Type B pancreatic cell (in vitro differentiated cells): ENCODE measurements around the gene HYAL3. TPM values are rescaled to one million over a fixed set of nuclear protein-coding genes. Genes with fewer than 3 reads are reported as not detected.
"Not testable (repeated sequence)": the region's sequence is repeated elsewhere in the genome, so short reads cannot be mapped to it uniquely, and the experiment has no call there.

Experiments used
- DNase-seq: peaks from one replicate; pipeline ENCODE4 v3.0.0; 2021; ENCODE audit warnings: mixed read lengths; ENCODE audit not compliant: unreplicated experiment; ENCODE audit errors: extremely low spot score
- H3K27ac Mint-ChIP-seq: 2 replicates; pipeline ENCODE4 v1.8.0; 2021; ENCODE audit warnings: mild to moderate bottlenecking, mixed read lengths
- H3K27me3 Mint-ChIP-seq: 2 replicates; pipeline ENCODE4 v1.8.0; 2021; ENCODE audit warnings: mixed read lengths
- H3K36me3 Mint-ChIP-seq: 2 replicates; pipeline ENCODE4 v1.8.0; 2021; ENCODE audit warnings: mixed read lengths
- H3K4me1 Mint-ChIP-seq: one replicate; pipeline ENCODE4 v1.8.0; 2021; ENCODE audit warnings: mixed read lengths; ENCODE audit not compliant: unreplicated experiment
- H3K4me3 Mint-ChIP-seq: 2 replicates; pipeline ENCODE4 v1.8.0; 2021; ENCODE audit warnings: mild to moderate bottlenecking, mixed read lengths
- H3K9me3 Mint-ChIP-seq: 2 replicates; pipeline ENCODE4 v1.8.0; 2021; ENCODE audit warnings: mixed read lengths
- total RNA-seq: library from RNA; stranded (reverse); gene quantifications from 2 replicates; pipeline ENCODE4 v1.2.1, GENCODE V29; 2021; ENCODE audit warnings: low replicate concordance
- TF ChIP-seq, protein P1 (sequence below): fragments of 200-600 bp; sonication (generic); conservative IDR thresholded peaks from 2 replicates; pipeline ENCODE4 v1.5.0; 2021; ENCODE audit warnings: antibody characterized with exemption, mild to moderate bottlenecking

The HYAL3 gene
- total RNA-seq, 1 donor from 2014 or later, result 2.9 TPM

DNA sequence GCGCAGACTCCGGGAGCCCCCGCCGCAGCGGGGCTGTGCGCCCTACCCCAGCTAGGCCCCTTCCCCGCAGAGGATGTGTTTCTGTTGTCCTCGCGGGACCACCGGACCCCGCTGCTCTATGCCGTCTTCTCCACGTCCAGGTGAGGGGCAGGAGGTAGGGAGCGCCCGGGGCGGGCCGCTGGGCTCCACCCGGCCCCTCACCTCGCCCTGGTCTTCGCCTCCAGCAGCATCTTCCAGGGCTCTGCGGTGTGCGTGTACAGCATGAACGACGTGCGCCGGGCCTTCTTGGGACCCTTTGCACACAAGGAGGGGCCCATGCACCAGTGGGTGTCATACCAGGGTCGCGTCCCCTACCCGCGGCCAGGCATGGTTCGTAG is 25.5 kb downstream of the HYAL3 start:
- Mint-ChIP-seq H3K36me3 (peaks cover 9% of the 10 kb centered on the region), H3K9me3 (no peaks in the 10 kb centered on the region), H3K4me3 (no peak overlapping the region), H3K27ac (no peak overlapping the region), H3K4me1 (peaks cover 33% of the 10 kb centered on the region), H3K27me3 (peaks cover 32% of the 10 kb centered on the region)
- TF ChIP-seq, protein P1, sequence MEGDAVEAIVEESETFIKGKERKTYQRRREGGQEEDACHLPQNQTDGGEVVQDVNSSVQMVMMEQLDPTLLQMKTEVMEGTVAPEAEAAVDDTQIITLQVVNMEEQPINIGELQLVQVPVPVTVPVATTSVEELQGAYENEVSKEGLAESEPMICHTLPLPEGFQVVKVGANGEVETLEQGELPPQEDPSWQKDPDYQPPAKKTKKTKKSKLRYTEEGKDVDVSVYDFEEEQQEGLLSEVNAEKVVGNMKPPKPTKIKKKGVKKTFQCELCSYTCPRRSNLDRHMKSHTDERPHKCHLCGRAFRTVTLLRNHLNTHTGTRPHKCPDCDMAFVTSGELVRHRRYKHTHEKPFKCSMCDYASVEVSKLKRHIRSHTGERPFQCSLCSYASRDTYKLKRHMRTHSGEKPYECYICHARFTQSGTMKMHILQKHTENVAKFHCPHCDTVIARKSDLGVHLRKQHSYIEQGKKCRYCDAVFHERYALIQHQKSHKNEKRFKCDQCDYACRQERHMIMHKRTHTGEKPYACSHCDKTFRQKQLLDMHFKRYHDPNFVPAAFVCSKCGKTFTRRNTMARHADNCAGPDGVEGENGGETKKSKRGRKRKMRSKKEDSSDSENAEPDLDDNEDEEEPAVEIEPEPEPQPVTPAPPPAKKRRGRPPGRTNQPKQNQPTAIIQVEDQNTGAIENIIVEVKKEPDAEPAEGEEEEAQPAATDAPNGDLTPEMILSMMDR, result no peak
- DNase-seq, result no peak

DNA sequence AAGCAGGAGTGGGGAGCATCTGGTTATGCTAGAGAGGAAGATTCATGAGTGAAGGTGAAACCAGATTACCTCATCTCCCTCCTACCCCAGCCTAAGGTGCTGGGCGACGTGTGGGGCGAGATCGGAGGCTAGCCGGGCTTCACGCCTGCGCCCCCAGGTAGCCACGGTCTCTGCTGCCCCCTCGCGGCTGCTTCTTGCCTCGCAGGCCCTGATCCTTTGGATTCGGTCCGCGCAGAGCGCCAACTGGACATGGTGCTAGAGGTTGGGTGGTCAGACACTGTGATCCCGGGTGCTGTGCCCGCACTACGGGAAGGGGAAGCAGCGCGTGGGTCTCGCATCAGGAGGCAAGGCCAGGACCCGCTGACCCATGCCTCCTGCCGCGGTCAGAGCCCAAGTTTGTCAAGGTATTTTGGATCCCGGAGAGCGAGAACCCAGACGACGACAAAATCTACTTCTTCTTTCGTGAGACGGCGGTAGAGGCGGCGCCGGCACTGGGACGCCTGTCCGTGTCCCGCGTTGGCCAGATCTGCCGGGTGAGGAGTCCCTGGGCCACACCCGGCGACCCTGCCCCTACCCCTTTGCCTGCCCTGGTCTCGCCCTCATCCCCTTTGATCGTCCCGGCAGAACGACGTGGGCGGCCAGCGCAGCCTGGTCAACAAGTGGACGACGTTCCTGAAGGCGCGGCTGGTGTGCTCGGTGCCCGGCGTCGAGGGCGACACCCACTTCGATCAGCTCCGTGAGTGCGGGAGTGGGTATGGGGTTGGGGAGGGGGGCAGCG is 26.1 kb downstream of the HYAL3 start:
- Mint-ChIP-seq H3K27ac (peak overlapping the region; percentile 80), H3K36me3 (peaks cover 9% of the 10 kb centered on the region), H3K4me1 (peaks cover 38% of the 10 kb centered on the region), H3K4me3 (peak overlapping the region; percentile 79), H3K27me3 (peaks cover 32% of the 10 kb centered on the region), H3K9me3 (no peaks in the 10 kb centered on the region)
- TF ChIP-seq, protein P1, result peak; percentile 100
- DNase-seq, result peak; percentile 92

DNA sequence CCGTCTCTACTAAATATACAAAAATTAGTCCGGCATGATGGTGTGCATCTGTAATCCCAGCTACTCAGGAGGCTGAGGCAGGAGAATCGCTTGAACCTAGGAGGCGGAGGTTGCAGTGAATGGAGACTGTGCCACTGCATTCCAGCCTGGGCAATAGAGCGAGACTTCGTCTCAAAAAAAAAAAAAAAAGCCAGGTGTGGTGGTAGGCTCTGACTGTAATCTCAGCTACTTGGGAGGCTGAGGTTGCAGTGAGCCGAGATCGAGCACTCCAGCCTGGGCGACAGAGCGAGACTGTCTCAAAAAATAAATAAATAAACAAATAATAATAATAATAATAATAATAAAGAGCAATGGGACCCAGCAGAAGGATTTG is 26.7 kb downstream of the HYAL3 start:
- Mint-ChIP-seq H3K4me1 (peaks cover 38% of the 10 kb centered on the region), H3K4me3 (peak overlapping the region; percentile 79), H3K27ac (peak overlapping the region; percentile 80), H3K27me3 (peaks cover 26% of the 10 kb centered on the region)
- H3K9me3 Mint-ChIP-seq, H3K36me3 Mint-ChIP-seq, DNase-seq: not testable (repeated sequence)

DNA sequence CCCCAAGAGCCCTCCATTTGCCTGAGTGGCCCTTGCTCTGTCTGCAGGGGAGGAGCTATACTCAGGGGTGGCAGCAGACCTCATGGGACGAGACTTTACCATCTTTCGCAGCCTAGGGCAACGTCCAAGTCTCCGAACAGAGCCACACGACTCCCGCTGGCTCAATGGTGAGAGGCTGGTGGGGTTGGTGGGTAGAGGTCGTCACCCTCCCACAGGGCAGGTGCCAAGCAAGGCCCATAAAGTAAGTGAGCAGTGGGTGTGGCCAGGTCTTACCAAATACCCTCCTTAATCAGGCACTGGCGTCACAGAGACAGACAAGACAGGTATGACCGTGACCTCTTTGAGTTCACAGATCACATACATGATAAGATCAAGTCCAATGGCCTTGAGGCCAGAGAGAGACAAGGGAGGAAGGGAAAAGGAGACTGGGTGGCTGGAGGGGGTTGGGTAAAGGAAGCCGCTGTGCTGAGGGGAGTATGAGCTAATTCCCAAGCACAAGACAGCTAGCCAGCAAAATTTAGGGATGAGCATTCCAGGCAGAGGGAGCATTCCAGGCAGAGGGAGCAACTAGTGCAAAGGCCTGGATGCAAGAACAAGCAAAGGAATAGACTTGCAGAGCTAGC is 27.8 kb downstream of the HYAL3 start:
- peaks cover 9% of the 10 kb centered on the region for H3K36me3 Mint-ChIP-seq
- H3K4me1 Mint-ChIP-seq, result peaks cover 41% of the 10 kb centered on the region
- TF ChIP-seq, protein P1, result no peak
- no peaks in the 10 kb centered on the region for H3K9me3 Mint-ChIP-seq
- H3K4me3 Mint-ChIP-seq, result peak overlapping the region; percentile 72
- peaks cover 25% of the 10 kb centered on the region for H3K27me3 Mint-ChIP-seq
- peak overlapping the region; percentile 70 for H3K27ac Mint-ChIP-seq
- no peak for DNase-seq

DNA sequence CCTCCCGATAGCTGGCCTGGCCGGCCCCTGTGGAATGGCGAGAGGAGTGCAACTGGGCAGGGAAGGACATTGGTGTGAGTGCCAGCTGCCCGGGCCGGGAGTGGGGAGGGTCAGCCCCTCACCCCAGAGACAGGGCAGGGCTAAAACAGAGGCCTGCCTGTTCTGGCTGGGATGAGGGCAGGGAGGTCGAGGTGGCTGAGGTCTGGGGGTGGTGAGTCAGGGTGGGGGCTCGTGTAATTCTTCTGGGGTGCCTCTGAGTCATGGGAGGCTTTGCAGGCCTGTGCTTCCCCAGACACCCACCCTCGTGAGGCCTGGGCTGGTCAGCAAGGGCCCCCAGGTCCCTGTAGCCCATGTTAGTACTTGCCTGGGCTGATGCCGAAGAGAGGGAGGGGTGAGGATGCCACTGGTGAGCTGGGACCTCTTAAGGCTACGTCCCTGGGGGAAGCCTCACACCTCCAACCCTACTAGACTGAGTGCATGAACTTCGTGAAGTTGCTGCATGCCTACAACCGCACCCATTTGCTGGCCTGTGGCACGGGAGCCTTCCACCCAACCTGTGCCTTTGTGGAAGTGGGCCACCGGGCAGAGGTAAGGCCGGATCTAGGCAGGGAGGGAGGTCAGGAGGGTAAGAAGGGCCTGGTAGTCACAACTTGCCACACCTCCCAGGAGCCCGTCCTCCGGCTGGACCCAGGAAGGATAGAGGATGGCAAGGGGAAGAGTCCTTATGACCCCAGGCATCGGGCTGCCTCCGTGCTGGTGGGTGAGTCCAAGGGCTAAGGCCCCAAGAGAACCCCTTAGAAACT is 28.6 kb downstream of the HYAL3 start:
- H3K36me3 Mint-ChIP-seq, result peaks cover 9% of the 10 kb centered on the region
- peaks cover 20% of the 10 kb centered on the region for H3K27me3 Mint-ChIP-seq
- no peaks in the 10 kb centered on the region for H3K9me3 Mint-ChIP-seq
- TF ChIP-seq, protein P1, result no peak
- no peak for DNase-seq
- no peak overlapping the region for H3K4me3 Mint-ChIP-seq
- H3K4me1 Mint-ChIP-seq, result peaks cover 47% of the 10 kb centered on the region
- H3K27ac Mint-ChIP-seq, result peak overlapping the region; percentile 70
